ENCODE results near the gene UROC1.

DNA sequence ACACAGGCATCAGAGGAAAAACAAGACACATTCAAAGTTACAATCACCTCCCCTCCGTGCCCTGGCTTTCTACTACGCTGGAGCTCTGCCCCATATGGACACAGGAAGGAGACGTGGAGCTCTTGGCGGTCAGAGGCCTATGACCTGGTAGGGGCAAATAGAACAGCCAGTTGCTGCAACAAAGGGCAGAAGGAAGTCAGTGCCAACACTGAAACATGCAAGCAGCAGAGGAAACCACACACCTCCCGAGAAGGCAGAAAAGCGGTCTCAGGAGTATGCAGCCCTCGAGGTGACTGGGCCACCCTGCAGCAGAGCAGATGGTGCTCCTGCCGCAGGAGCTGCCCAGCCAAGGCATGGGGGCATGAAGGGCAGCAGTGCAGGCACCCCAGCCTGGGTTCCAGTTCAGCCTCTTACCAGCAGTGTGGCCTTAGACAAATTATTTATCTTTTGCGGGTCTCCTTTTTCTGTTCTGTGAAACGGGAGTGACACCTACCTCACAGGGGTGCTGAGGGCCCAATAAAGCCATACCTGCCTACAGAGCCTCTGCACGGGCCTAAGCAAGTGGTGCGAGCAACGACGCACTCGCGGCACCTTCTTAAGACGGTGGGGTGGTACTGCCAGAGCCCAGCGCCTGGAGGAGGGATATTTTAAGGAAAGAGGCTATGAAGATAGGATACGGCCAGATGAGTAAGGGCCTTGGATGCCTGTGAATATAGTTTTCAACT is 50.5 kb downstream of the UROC1 start:
- TF ChIP-seq TAF1 (IDR thresholded peaks at IDR 0.05; ENCODE audit: borderline replicate concordance, low read depth, low read length) (no peak), RXRA (IDR thresholded peaks at IDR 0.05; ENCODE audit: borderline replicate concordance, low read depth) (no peak), MXI1 (IDR thresholded peaks at IDR 0.05; ENCODE audit: low read depth, low read length) (no peak), RAD21 (IDR thresholded peaks at IDR 0.05; ENCODE audit: low read length) (no peak), RFX5 (IDR thresholded peaks at IDR 0.05; ENCODE audit: low read length) (no peak)
- TF ChIP-seq, protein P1, sequence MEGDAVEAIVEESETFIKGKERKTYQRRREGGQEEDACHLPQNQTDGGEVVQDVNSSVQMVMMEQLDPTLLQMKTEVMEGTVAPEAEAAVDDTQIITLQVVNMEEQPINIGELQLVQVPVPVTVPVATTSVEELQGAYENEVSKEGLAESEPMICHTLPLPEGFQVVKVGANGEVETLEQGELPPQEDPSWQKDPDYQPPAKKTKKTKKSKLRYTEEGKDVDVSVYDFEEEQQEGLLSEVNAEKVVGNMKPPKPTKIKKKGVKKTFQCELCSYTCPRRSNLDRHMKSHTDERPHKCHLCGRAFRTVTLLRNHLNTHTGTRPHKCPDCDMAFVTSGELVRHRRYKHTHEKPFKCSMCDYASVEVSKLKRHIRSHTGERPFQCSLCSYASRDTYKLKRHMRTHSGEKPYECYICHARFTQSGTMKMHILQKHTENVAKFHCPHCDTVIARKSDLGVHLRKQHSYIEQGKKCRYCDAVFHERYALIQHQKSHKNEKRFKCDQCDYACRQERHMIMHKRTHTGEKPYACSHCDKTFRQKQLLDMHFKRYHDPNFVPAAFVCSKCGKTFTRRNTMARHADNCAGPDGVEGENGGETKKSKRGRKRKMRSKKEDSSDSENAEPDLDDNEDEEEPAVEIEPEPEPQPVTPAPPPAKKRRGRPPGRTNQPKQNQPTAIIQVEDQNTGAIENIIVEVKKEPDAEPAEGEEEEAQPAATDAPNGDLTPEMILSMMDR (IDR thresholded peaks at IDR 0.05), result no peak
